ENCODE results near the gene SMAP2.
"Not testable (repeated sequence)": the region's sequence is repeated elsewhere in the genome, so short reads cannot be mapped to it uniquely, and the experiment has no call there.

The SMAP2 gene

GRCh38 chr1:40373323-40374283, at the start of gene SMAP2:
TSS of gene SMAP2 (plus strand) at chr1:40373727. CDS start at chr1:40374121, 394 bp downstream.
- DNase-seq, result peak; percentile 92 to 95

GRCh38 chr1:40331403-40331802, 42.1 kb upstream of the SMAP2 start:
- DNase-seq, result not testable (repeated sequence)

- no peak for DNase-seq
Measured at GRCh38 chr1:40332695-40333094, 40.8 kb upstream of the SMAP2 start.

- no peak for DNase-seq
Measured at GRCh38 chr1:40337443-40337842, 36.1 kb upstream of the SMAP2 start.

GRCh38 chr1:40338745-40339419, 34.6 kb upstream of the SMAP2 start:
- DNase-seq, result peak; percentile 41 to 76

- no peak for DNase-seq
Measured at GRCh38 chr1:40339420-40340323, 33.9 kb upstream of the SMAP2 start.

- DNase-seq, result no peak
Measured at GRCh38 chr1:40341491-40342380, 31.8 kb upstream of the SMAP2 start.

- not testable (repeated sequence) for DNase-seq
Measured at GRCh38 chr1:40342381-40342717, 31.2 kb upstream of the SMAP2 start.

GRCh38 chr1:40344597-40344996, 28.9 kb upstream of the SMAP2 start:
- peak; percentile 5 to 33 for DNase-seq

- DNase-seq, result no peak
Measured at GRCh38 chr1:40350391-40350790, 23.1 kb upstream of the SMAP2 start.

GRCh38 chr1:40351124-40351523, 22.4 kb upstream of the SMAP2 start:
- DNase-seq, result no peak

GRCh38 chr1:40352126-40352525, 21.4 kb upstream of the SMAP2 start:
- DNase-seq, result no peak

GRCh38 chr1:40353082-40353481, 20.4 kb upstream of the SMAP2 start:
- DNase-seq, result no peak

- DNase-seq, result no peak
Measured at GRCh38 chr1:40357625-40358024, 15.9 kb upstream of the SMAP2 start.

GRCh38 chr1:40360631-40361030, 12.9 kb upstream of the SMAP2 start:
- no peak for DNase-seq

- no peak for DNase-seq
Measured at GRCh38 chr1:40361201-40361600, 12.3 kb upstream of the SMAP2 start.

GRCh38 chr1:40361637-40362036, 11.9 kb upstream of the SMAP2 start:
- no peak for DNase-seq

GRCh38 chr1:40362199-40362598, 11.3 kb upstream of the SMAP2 start:
- no peak for DNase-seq

- DNase-seq, result no peak
Measured at GRCh38 chr1:40362699-40363098, 10.8 kb upstream of the SMAP2 start.

GRCh38 chr1:40363721-40364120, 9.8 kb upstream of the SMAP2 start:
- DNase-seq, result no peak

GRCh38 chr1:40371707-40372258, 1.7 kb upstream of the SMAP2 start:
- no peak for DNase-seq
